ENCODE measurements around the gene IGF2R.
"Not testable (repeated sequence)": the region's sequence is repeated elsewhere in the genome, so short reads cannot be mapped to it uniquely, and the experiment has no call there.

Gene IGF2R

DNA sequence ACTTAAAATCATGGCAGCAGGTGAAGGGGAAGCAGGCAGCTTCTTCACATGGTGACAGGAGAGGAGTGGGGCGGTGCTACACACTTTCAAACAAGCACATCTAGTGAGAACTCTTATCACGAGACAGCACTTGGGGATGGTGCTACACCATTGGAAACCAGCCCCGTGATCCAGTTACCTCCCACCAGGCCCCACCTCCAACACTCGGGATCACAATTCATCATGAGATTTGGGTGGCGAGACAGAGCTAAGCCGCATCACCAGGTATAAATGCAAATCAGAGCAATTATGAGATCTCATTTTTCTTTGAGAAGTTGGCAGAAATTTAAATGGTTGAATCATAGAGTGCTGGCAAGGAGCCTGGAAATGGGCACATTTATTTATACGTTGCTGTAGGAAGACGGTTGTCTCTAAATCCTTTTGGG lies 31.4 kb downstream of the IGF2R start:
- no peak for DNase-seq

DNA sequence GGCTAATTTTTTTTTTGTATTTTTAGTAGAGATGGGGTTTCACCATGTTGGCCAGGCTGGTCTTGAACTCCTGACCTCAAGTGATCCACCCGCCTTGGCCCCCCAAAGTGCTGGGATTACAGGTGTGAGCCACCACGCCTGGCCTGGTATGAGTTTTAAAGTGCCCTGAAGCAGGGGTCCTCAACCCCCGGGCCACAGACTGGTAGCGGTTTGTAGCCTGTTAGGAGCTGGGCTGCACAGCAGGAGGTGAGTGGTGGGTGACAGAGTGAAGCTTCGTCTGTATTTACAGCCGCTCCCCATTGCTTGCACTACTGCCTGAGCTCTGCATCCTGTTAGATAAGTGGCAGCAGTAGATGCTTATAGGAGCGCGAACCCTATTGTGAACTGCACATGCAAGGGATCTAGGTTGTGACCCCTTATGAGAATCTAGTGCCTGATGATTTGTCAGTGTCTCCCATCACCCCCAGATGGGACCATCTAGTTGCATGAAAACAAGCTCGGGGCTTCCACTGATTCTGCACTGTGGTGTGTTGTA lies 32.1 kb downstream of the IGF2R start:
- DNase-seq: not testable (repeated sequence)

GRCh38 chr6:160002882-160003281 lies 34.0 kb downstream of the IGF2R start:
- DNase-seq: no peak

DNA sequence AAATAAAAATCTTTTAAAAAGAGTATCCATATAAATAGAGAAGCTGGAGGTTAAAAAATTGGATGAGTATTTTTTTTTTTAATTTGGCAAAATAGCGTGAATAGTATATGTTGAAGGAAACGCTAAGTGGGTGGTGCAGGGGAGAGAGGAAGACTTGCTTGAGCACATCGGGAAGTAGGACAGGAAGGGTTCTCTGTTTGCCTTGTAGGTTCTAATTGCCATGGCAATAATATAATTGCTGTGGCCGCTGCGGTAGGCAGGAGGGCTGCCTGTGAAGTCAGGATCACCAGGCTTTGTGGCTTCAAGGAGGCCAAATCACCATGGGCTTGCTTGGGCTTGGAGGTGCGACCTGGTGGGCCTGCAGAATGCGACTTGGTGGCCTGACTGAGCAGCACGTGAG lies 35.1 kb downstream of the IGF2R start:
- no peak for DNase-seq

GRCh38 chr6:160004419-160005175 lies 35.7 kb downstream of the IGF2R start:
- DNase-seq: no peak

GRCh38 chr6:160005211-160005610 lies 36.3 kb downstream of the IGF2R start:
- no peak for DNase-seq

DNA sequence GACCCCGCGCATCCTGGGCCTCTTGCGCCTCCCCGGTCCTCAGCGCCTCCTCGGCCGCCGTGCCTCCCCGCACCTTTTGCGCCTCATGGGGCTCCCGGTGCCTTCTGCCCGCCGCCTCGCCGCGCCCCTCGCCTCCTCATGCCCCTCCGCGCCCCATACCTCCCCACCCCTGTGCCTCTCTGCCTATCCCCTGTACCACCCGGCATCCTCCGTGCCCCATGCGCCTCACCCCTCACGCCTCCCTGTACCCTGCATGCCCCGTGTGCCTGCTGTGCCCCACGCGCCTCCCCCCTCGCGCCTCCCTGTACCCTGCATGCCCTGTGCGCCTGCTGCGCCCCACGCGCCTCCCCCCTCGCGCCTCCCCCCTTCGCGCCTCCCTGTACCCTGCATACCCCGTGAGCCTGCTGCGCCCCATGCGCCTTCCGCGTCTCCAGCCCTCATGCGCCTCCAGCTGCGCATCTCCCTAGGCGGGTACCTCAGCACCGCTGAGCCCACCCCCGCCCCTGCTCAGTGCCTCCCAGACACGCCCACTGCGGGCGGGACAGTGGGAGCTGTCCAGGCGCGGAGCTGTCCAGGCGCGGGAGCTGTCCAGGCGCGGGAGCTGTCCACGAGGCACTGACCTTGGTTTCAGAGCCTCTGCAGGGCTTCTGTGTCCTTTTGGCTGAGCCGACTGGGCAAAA lies 37.1 kb downstream of the IGF2R start:
- DNase-seq: no peak

GRCh38 chr6:160007145-160007544 lies 38.3 kb downstream of the IGF2R start:
- no peak for DNase-seq

GRCh38 chr6:160007611-160008010 lies 38.7 kb downstream of the IGF2R start:
- DNase-seq: no peak

DNA sequence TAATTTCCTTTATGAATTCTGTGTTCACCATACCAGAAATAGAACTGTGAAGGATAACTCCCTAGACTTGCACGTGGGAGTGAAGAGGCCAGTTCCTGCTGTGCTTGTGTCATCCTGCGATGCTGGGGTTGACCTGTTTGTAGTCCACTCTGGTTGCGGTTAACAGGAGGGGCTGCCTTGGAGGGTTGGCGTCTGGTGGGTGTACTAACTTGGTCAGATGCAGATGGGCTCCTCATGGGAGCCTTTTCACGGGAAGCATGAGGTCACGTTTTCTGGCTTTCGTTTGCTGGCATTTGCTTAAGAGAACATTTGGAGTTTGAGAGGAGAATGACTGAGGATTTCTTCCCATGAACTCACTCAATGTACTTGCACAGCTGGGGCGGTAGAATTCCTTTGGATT lies 41.2 kb downstream of the IGF2R start:
- no peak for DNase-seq

- DNase-seq: no peak
Observed at GRCh38 chr6:160013987-160014868, 45.3 kb downstream of the IGF2R start.

DNA sequence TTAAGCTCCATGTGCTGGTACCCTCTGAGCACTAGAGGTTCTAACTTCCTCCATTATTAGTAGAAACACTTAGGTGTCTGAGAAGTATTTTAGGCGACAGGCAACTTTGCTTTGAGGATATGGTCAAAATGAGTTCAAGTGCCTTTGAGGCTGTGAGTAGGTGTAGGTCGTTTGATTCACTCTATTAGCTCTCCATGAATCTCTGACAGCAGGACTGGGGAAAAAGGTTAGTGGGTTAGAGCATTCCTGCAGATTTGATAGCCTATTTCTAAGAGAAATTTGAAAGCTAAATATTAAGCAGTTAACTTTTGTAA lies 45.9 kb downstream of the IGF2R start:
- DNase-seq: no peak

- no peak for DNase-seq
Observed at GRCh38 chr6:160015778-160016684, 47.1 kb downstream of the IGF2R start.

DNA sequence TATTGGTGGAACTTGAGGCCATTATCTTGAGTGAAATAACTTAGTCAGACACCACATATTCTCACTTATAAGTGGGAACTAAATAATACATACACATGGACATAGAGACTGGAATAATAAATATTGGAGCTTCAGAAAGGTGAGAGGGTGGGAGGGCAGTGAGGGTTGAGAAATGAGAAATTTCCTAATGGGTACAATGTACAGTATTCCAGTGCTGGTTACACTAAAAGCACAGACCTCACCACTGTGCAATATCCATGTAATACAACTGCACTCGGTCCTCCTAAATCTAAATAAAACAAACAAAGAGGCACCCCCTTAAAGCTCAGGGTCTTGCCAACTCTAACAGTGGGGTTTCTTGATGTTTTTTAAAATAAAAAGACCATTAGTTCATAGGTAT lies 53.2 kb downstream of the IGF2R start:
- DNase-seq: no peak

DNA sequence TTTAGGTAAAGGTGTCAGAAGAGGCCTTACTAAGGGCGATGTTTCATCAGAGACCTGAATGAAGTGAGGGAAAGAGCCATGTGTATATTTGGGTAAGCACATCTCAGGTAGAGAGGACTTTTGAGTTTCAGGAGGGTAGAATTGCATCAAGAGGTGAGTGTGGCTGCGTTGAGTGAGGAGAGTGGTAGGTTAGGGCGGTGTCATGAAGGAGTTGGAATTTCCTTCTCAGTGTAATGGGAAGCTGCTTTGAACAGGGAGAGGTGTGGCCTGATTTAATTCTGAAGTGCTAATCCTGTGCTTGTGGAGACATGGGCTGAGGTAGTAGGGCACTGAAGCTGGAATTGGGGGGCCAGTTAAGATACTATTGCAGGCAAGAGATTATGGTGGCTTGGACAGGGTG lies 53.9 kb downstream of the IGF2R start:
- no peak for DNase-seq

DNA sequence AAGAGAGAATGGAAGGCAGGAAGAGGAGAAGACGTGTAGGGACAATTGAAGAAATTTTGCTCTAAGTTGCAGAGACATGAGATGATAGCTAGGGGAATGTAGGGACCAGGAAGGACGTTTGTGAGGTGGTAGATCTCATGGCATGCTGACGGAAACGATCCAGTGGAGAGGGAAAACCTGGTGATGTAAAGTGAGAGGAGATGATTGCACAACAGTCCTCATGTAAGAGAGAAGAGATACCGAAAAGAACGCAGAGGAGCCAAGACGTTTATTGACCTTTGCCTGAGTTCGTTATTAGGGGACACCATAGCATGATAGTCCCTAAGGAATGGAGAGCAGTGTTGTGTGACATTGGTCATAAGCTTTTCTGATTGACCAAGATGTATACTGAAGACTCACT lies 55.3 kb downstream of the IGF2R start:
- no peak for DNase-seq

DNA sequence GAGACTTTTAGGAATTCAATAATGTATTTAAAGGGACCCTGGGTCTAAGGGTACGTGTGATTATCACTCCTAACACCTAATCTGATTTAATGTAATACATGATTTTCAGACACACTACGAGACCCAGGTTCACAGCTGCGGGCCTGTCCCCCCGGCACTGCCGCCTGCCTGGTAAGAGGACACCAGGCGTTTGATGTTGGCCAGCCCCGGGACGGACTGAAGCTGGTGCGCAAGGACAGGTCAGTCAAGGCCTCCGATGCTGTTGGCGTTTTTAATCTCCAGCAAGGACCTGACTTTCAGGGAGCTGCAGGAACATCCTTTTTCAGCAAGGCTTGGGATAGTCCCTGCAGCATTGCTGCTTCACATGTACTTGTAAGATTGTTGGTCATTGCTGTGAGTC lies 58.2 kb downstream of the IGF2R start:
- DNase-seq: no peak

DNA sequence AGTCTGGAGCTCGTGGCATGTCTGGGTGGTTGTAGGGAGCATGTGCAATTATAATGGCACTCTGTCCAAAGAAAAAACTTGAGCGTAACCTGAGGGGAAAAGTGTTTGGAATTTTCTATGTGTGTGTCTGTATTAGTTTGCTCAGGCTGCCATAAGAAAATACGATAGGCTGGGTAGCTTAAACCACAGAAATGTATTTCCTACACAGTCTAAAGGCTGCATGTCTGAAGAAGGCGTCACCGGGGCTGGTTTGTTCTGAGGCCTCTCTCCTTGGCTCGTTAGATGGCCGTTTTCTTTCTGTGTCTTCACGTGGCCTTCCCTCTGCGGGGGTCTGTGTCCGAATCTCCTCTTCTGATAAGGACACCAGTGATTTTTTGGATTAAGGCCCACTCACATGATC lies 59.0 kb downstream of the IGF2R start:
- DNase-seq: no peak

DNA sequence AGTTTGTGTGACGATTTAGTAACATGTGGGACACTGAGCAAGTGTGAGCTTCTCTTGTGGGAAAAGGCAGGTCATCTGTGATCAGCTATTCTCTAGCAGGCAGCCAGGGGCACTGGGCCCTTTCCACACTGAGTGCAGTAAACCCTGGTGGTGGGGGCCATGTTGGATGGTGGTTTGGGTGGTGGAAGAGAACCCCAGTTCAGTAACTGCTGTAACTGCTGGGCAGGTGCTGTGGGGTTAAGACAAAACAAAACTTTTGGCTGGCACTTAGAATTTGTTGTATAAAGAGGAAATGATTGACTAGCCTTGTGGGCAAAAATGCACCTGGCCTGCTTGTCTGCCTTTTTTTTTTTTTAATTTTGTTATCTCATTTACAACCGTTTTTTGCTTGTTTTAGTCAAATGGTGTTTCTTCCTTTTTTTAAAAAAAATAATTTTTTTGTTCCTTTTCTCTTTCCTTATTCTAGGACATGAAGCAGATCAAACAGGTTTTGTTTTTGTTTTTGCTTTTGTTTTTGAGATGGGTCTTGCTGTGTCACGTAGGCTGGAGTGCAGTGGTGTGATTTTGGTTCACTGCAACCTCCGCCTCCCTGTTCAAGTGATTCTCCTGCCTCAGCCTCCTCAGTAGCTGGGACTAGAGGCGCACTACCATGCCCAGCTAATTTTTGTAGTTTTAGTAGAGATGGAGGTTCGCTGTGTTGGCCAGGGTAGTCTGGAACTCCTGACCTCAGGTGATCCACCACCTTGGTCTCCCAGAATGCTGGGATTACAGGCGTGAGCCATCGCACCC lies 59.8 kb downstream of the IGF2R start:
- DNase-seq: no peak

DNA sequence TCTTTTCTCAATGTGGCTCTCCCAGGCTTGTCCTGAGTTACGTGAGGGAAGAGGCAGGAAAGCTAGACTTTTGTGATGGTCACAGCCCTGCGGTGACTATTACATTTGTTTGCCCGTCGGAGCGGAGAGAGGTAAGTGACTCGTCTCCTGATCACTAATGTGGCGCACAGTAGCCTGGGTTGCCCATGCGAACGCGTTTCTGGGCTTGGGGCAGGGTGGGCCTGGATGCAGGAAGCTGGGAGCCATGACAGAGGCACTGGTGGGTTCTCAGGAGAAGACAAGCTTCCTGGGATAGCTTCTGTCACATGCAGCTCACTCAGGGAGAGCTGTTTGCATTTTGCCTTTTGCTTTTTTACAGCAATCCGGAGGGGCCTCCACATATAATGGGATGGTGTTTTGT lies 60.6 kb downstream of the IGF2R start:
- DNase-seq: no peak

DNA sequence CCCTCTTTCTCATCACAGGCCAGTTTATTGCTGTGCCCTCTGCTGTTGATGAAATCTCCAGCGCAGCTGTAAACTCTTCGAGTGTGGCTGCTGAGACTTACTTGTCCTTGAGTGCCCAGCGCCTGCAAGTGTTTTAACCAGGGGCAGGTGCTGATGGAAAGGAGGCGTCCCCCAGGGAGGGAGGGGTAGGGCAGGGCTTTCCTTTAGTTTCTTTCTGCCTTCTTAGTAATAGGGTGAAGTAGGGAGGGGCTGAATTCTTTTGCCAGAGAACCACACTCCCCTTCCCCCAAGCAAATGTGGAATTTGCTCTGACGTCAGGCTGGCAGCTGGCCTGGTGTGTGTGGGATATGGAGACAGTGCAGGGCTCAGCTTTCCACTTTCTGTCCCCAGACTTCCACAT lies 61.2 kb downstream of the IGF2R start:
- no peak for DNase-seq

DNA sequence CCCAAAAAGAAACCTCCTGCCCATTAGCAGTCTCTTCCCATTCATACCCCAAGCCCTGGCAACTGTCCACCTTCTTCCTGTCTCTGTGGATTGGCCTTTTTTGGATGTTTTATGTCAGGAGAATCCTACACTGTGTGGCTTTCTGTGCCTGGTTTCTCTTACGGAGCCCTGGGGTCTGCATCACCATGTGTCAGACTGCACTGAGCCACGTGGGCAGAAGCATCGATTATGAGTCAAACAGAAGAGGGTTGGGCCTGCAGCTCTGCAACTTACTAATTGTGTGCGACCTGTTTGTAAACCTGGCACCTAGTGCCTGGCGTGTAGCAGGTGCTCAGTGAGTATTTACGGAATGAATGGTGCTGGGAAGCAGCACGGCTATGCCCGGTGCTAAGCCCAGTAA lies 62.6 kb downstream of the IGF2R start:
- no peak for DNase-seq
